GM12878 (cell line): ENCODE results near the gene ANOS1. TPM values are rescaled to one million over a fixed set of nuclear protein-coding genes. Genes with fewer than 3 reads are reported as not detected.

ENCODE experiments used
- ATAC-seq: fragments of 200-7000 bp; cut with Tn5 transposase; 3 replicates; pipeline ENCODE4 v1.9.1; 2020; ENCODE audit warnings: mild to moderate bottlenecking, moderate library complexity
- BruUV-seq: library from RNA; stranded (reverse); fragments of 400-500 nt; replicated peaks from 2 replicates; lab custom pipeline; 2021; lab: Mats Ljungman, UMichigan
- CTCF ChIA-PET: fragments of 300-600 bp; sonication (Branson Sonifier 250); formaldehyde crosslinking; extraction: SDS; loops from one replicate; lab custom pipeline; 2021; ENCODE audit warnings: inconsistent platforms; lab: Yijun Ruan, JAX
- POLR2A ChIA-PET: fragments of 350-600 bp; formaldehyde crosslinking; extraction: SDS; loops from one replicate; lab custom pipeline; 2021; ENCODE audit warnings: inconsistent platforms; lab: Charles Lee
- RAD21 ChIA-PET: fragments of 300-600 bp; sonication (Branson Sonifier 250); formaldehyde crosslinking; loops from one replicate; lab custom pipeline; 2023; ENCODE audit warnings: antibody characterized with exemption; ENCODE audit not compliant: unreplicated experiment; lab: Charles Lee
- SMC1A ChIA-PET: fragments of 300-600 bp; sonication (Branson Sonifier 250); formaldehyde crosslinking; loops from one replicate; lab custom pipeline; 2023; ENCODE audit not compliant: unreplicated experiment, uncharacterized antibody; lab: Charles Lee
- DNase-seq: peaks from one replicate; pipeline ENCODE4 v3.0.0-alpha.2; 2011; ENCODE audit warnings: low read depth, low spot score
- FAIRE-seq: peaks from 3 replicates; lab custom pipeline; 2011; peaks lifted over from hg19 to GRCh38; lab: Jason Lieb, UNC
- H2AFZ ChIP-seq: 2 replicates; pipeline ENCODE4 v1.6.0; 2011; ENCODE audit warnings: low read depth, low read length, control low read depth; ENCODE audit not compliant: control insufficient read depth
- H3K27ac ChIP-seq: 2 replicates; pipeline ENCODE4 v1.5.1; 2011; ENCODE audit warnings: control low read depth; ENCODE audit not compliant: control insufficient read depth, insufficient read depth
- H3K27me3 ChIP-seq, 2 experiments: replicated peaks in 1 of 2; 2 replicates each; pipeline versions ENCODE4 v1.6.0 to v1.6.1; 2011; ENCODE audit warnings: low read length in 1 of 2; ENCODE audit not compliant: control insufficient read depth in 2 of 2, insufficient read depth in 2 of 2
- H3K36me3 ChIP-seq, 2 experiments: 2 replicates each; pipeline ENCODE4 v1.5.1; 2011; ENCODE audit warnings: low read length in 1 of 2; ENCODE audit not compliant: control insufficient read depth in 2 of 2, insufficient read depth in 2 of 2
- H3K4me1 ChIP-seq: 2 replicates; pipeline ENCODE4 v1.6.1; 2011; ENCODE audit warnings: mild to moderate bottlenecking, low read length, moderate library complexity, mixed read lengths; ENCODE audit not compliant: control insufficient read depth, insufficient read depth
- H3K4me2 ChIP-seq: 2 replicates; pipeline ENCODE4 v1.6.0; 2011; ENCODE audit warnings: control low read depth; ENCODE audit not compliant: control insufficient read depth, insufficient read depth
- H3K4me3 ChIP-seq: fragments of 200-600 bp; sonication (generic); 2 replicates; pipeline ENCODE4 v1.5.1; 2016
- H3K79me2 ChIP-seq: 2 replicates; pipeline ENCODE4 v1.6.0; 2011; ENCODE audit warnings: low read length; ENCODE audit not compliant: control insufficient read depth, insufficient read depth
- H3K9ac ChIP-seq: 2 replicates; pipeline ENCODE4 v1.8.0; 2011; ENCODE audit warnings: low read length, control low read depth, mixed read lengths; ENCODE audit not compliant: control insufficient read depth, insufficient read depth
- H3K9me3 ChIP-seq: replicated peaks from 3 replicates; pipeline ENCODE4 v1.5.1; 2011; ENCODE audit warnings: mild to moderate bottlenecking, low read length; ENCODE audit not compliant: control insufficient read depth, insufficient read depth
- H4K20me1 ChIP-seq: 2 replicates; pipeline ENCODE4 v1.6.0; 2011; ENCODE audit not compliant: control insufficient read depth, insufficient read depth
- CEBPB ChIP-seq, 2 experiments: fragments of 150-350 bp in 1 of 2; IDR thresholded peaks; 2 replicates each; pipeline ENCODE4 v1.6.1; 2012 to 2014; ENCODE audit warnings: low read depth in 2 of 2, low read length in 2 of 2, borderline replicate concordance in 1 of 2, inconsistent platforms in 1 of 2
- GABPA ChIP-seq: IDR thresholded peaks from 2 replicates; pipeline ENCODE4 v1.6.1; 2014; ENCODE audit warnings: antibody characterized with exemption, low read depth, mild to moderate bottlenecking, inconsistent platforms
- SPI1 ChIP-seq: IDR thresholded peaks from 2 replicates; pipeline ENCODE4 v1.6.1; 2011; ENCODE audit warnings: low read depth, mild to moderate bottlenecking, low read length, moderate library complexity, borderline replicate concordance; ENCODE audit not compliant: insufficient read depth
- ZSCAN29 ChIP-seq: fragments of 450-650 bp; IDR thresholded peaks from 2 replicates; pipeline ENCODE4 v1.6.1; 2017; ENCODE audit warnings: mild to moderate bottlenecking, moderate library complexity
- WGBS: methylation state at CpG from one replicate; pipeline ENCODE4 v1.1.6; 2016; ENCODE audit warnings: low lambda C conversion rate; ENCODE audit not compliant: insufficient replicate concordance, insufficient coverage; ENCODE audit errors: missing lambda C conversion rate; 5-methylcytosine and 5-hydroxymethylcytosine counted together
- in situ Hi-C: fragments of 300-500 bp; cut with MboI; formaldehyde crosslinking; loops from 9 replicates; pipeline ENCODE4 v1.14.3; 2018; ENCODE audit warnings: mixed read lengths
- intact Hi-C: fragments of 100-400 bp; cut with micrococcal nuclease; formaldehyde crosslinking; loops from one replicate; pipeline ENCODE4 v1.14.2; 2022; ENCODE audit not compliant: unreplicated experiment
- polyA plus RNA-seq, 11 experiments: library from polyadenylated mRNA; depleted of rRNA in 4 of 11; unstranded in 6 of 11; stranded (reverse) in 5 of 11; fragments of >200 nt; fragmentation: Nextera tagmentation in 4 of 11; fragmentation: Illumina TruSeq in 1 of 11; extraction: Ambion mirVana in 4 of 11; extraction: Trizol in 1 of 11; gene quantifications; 1 replicate in 1 of 11; 2 replicates in 10 of 11; pipeline versions ENCODE4 v1.2.1 to v1.2.3, GENCODE V29; 2011 to 2016; ENCODE audit warnings: inconsistent platforms in 2 of 11, missing spikeins in 2 of 11, low read depth in 1 of 11
- total RNA-seq, 4 experiments: library from RNA; depleted of rRNA in 3 of 4; stranded (reverse); fragments of >200 nt in 3 of 4; fragmentation: Illumina TruSeq in 1 of 4; extraction: Trizol in 1 of 4; gene quantifications; 2 replicates each; pipeline versions ENCODE4 v1.2.1 to v1.2.3, GENCODE V29; 2013 to 2021

The ANOS1 gene
- total and polyA plus RNA-seq, 10 of the 15 experiments (the other 5 are each of a cell fraction or from before 2014, with no cell fraction given): under 0.01 to 4.0 (median 0.03) TPM; not detected in 3

DNA sequence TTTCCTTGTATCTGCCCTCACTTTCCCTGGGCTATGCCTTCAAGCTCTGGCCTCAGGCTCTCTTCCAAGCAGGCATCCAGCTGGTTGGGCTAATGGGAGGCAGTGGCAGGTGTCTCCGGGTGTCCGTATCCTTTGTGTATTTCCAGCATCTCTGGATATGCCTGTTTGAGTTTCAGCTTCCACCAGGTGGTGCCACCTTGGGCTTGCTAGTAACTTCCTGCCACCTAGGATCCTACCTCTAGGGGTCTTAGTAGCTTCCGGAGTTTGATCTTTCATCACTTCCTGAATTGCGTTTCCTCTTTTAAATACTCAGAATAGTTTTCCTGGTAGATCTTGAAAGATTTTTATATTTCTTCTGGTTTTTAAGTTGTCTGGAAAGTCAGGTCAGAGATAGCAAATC is 23.2 kb upstream of the ANOS1 start:
- no TSS peak for BruUV-seq
- Histone ChIP-seq H3K4me2 (no peak overlapping the region), H3K27me3 (no peaks in the 10 kb centered on the region), H3K9ac (no peak overlapping the region), H3K4me3 (no peak overlapping the region), H3K79me2 (no peaks in the 10 kb centered on the region), H3K36me3 (no peaks in the 10 kb centered on the region), H3K27ac (no peak overlapping the region), H2AFZ (no peak overlapping the region), H3K4me1 (no peaks in the 10 kb centered on the region), H3K9me3 (no peaks in the 10 kb centered on the region), H4K20me1 (no peaks in the 10 kb centered on the region)
- TF ChIP-seq CEBPB (IDR thresholded peaks at IDR 0.05; ENCODE audit: borderline replicate concordance in 1 of 2, low read depth in 2 of 2, low read length in 2 of 2) (no peak), GABPA (peak; percentile 48; the same call in 1 of the 2 replicates), SPI1 (peak; percentile 19; the same call in 1 of the 2 replicates)
- intact Hi-C loops: no loop called here
- ATAC-seq (no peak), DNase-seq (no peak), FAIRE-seq (no peak)
- ChIA-PET SMC1A (no interaction called here), CTCF (interaction anchor here (0.9 to 2.4 kb wide), 5 partner anchors 10 to 64 kb away, joined by 3 to 11 read pairs (median 3); no protein-coding TSS in a partner anchor), POLR2A (no interaction called here), RAD21 (interaction anchor here (0.6 kb wide), 1 partner anchor 8 kb away, joined by 3 read pairs; no protein-coding TSS in a partner anchor)
- WGBS: 43% methylated on average over 4 of the region's 4 CpGs
- in situ Hi-C loops: no loop called here

DNA sequence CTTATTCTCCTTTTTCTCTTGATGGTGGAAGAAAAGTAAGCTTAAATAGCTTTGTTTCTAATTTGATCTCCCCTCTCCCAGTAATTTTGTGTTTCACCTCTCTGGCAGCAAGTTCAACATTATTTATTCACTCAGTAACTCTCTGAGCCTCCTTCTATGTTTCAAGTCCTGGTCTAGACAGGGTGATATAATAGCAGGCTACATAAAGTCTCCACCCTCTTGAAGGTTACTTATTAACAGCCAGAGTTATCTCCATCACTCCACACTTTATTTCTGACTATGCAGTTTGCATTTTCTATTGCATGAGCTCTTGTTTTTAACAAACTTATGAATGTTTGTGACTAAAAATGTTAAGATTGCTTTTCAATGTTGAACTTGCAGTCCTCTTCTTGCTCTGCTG is 17.8 kb upstream of the ANOS1 start:
- H3K36me3 ChIP-seq: no peaks in the 10 kb centered on the region
- no peak overlapping the region for H3K4me2 ChIP-seq
- no peaks in the 10 kb centered on the region for H3K27me3 ChIP-seq
- no peak overlapping the region for H2AFZ ChIP-seq
- H3K79me2 ChIP-seq: no peaks in the 10 kb centered on the region
- H3K9me3 ChIP-seq: no peaks in the 10 kb centered on the region
- ChIA-PET RAD21 (no interaction called here), CTCF (interaction anchor here (1.1 to 3.2 kb wide), 3 partner anchors 11 to 66 kb away, joined by 3 to 16 read pairs (median 12); no protein-coding TSS in a partner anchor), SMC1A (interaction anchor here (1.6 kb wide), 1 partner anchor 66 kb away, joined by 3 read pairs; no protein-coding TSS in a partner anchor), POLR2A (no interaction called here)
- DNase-seq (no peak), FAIRE-seq (no peak), ATAC-seq (no peak)
- in situ Hi-C loops: no loop called here
- no peak overlapping the region for H3K9ac ChIP-seq
- no peak overlapping the region for H3K4me3 ChIP-seq
- no peaks in the 10 kb centered on the region for H3K4me1 ChIP-seq
- no peak for TF ChIP-seq ZSCAN29
- H4K20me1 ChIP-seq: no peaks in the 10 kb centered on the region
- intact Hi-C loops: no loop called here
- H3K27ac ChIP-seq: no peak overlapping the region
- no TSS peak for BruUV-seq
